Measurements from ENCODE around the gene F10.

GRCh38 chr13:113088691-113089020 lies 33.9 kb upstream of the F10 start:
- TF ChIP-seq CTCF (IDR thresholded peaks at IDR 0.05 in 8 of 11, conservative IDR thresholded peaks at IDR 0.05 in 3 of 11), result no peak
- no peak for TF ChIP-seq POLR2A (IDR thresholded peaks at IDR 0.05)
- TF ChIP-seq POLR2AphosphoS5 (IDR thresholded peaks at IDR 0.05), result no peak
